Measurements from ENCODE around the gene SHC4.

SHC4 gene

GRCh38 chr15:48966595-48967301 is 3.0 kb upstream of the SHC4 start:
- no peak for DNase-seq

- no peak for DNase-seq
Observed at GRCh38 chr15:48965972-48966371, 2.3 kb upstream of the SHC4 start.

GRCh38 chr15:48964898-48965297 is 1.2 kb upstream of the SHC4 start:
- DNase-seq, result no peak

GRCh38 chr15:48962662-48963523 is 826 bp downstream of the SHC4 start:
- no peak for DNase-seq

- DNase-seq, result no peak
Observed at GRCh38 chr15:48955967-48956366, 7.8 kb downstream of the SHC4 start.

GRCh38 chr15:48955370-48955769 is 8.3 kb downstream of the SHC4 start:
- no peak for DNase-seq

- no peak for DNase-seq
Observed at GRCh38 chr15:48954538-48954937, 9.2 kb downstream of the SHC4 start.

- DNase-seq, result no peak
Observed at GRCh38 chr15:48946840-48947187, 16.9 kb downstream of the SHC4 start.

- no peak for DNase-seq
Observed at GRCh38 chr15:48946074-48946839, 17.5 kb downstream of the SHC4 start.

- DNase-seq, result no peak
Observed at GRCh38 chr15:48945386-48945785, 18.3 kb downstream of the SHC4 start.

GRCh38 chr15:48941904-48942303 is 21.8 kb downstream of the SHC4 start:
- DNase-seq, result no peak

GRCh38 chr15:48940508-48940907 is 23.2 kb downstream of the SHC4 start:
- no peak for DNase-seq

GRCh38 chr15:48939648-48940047 is 24.1 kb downstream of the SHC4 start:
- no peak for DNase-seq

GRCh38 chr15:48937886-48938285 is 25.8 kb downstream of the SHC4 start:
- DNase-seq, result no peak

- DNase-seq, result no peak
Observed at GRCh38 chr15:48936666-48937065, 27.1 kb downstream of the SHC4 start.

GRCh38 chr15:48935236-48935635 is 28.5 kb downstream of the SHC4 start:
- no peak for DNase-seq

- no peak for DNase-seq
Observed at GRCh38 chr15:48930735-48931134, 33.0 kb downstream of the SHC4 start.

GRCh38 chr15:48929661-48930060 is 34.1 kb downstream of the SHC4 start:
- no peak for DNase-seq

- DNase-seq, result no peak
Observed at GRCh38 chr15:48928877-48929538, 34.7 kb downstream of the SHC4 start.

- DNase-seq, result no peak
Observed at GRCh38 chr15:48925714-48926223, 38.0 kb downstream of the SHC4 start.

GRCh38 chr15:48924528-48925393 is 39.0 kb downstream of the SHC4 start:
- DNase-seq, result no peak

GRCh38 chr15:48922046-48922445 is 41.7 kb downstream of the SHC4 start:
- DNase-seq, result no peak

All from activated CD4-positive, CD25-positive, alpha-beta regulatory T cell (primary cell).